SK-N-SH treated with all-trans-retinoic acid at 6 μM for 48 hours (cell line): ENCODE data around the gene RBPMS2.

Experiments used
- ATAC-seq: fragments of 200-7000 bp; cut with Tn5 transposase; 3 replicates; pipeline ENCODE4 v1.9.1; 2020; ENCODE audit warnings: mild to moderate bottlenecking, moderate library complexity
- ARNTL ChIP-seq: fragments of 450-650 bp; formaldehyde crosslinking; IDR thresholded peaks from 2 replicates; pipeline ENCODE4 v1.5.0; 2020; ENCODE audit warnings: low read depth, mild to moderate bottlenecking, moderate library complexity, borderline replicate concordance
- BACH2 ChIP-seq: fragments of 250-450 bp; sonication (Bioruptor Pico); IDR thresholded peaks from 2 replicates; pipeline ENCODE4 v1.9.0; 2021; ENCODE audit warnings: mild to moderate bottlenecking, borderline replicate concordance
- CSDC2 ChIP-seq: fragments of 250-450 bp; sonication (Bioruptor Pico); IDR thresholded peaks from 2 replicates; pipeline ENCODE4 v1.5.0; 2020; ENCODE audit warnings: mild to moderate bottlenecking, moderate library complexity
- ESRRG ChIP-seq: fragments of 250-450 bp; sonication (Bioruptor Pico); IDR thresholded peaks from 2 replicates; pipeline ENCODE4 v1.6.1; 2021; ENCODE audit warnings: mild to moderate bottlenecking
- GLIS3 ChIP-seq: fragments of 250-450 bp; sonication (Bioruptor Pico); IDR thresholded peaks from 2 replicates; pipeline ENCODE4 v1.5.0; 2020; ENCODE audit warnings: mild to moderate bottlenecking, moderate library complexity
- ISL1 ChIP-seq: fragments of 250-450 bp; sonication (Bioruptor Pico); IDR thresholded peaks from 2 replicates; pipeline ENCODE4 v2.1.2; 2022; ENCODE audit warnings: mild to moderate bottlenecking, moderate library complexity
- OSR1 ChIP-seq: fragments of 250-450 bp; sonication (Bioruptor Pico); IDR thresholded peaks from 2 replicates; pipeline ENCODE4 v1.8.0; 2022; ENCODE audit warnings: moderate library complexity, mild to moderate bottlenecking, inconsistent platforms
- POU6F1 ChIP-seq: fragments of 250-450 bp; sonication (Bioruptor Pico); IDR thresholded peaks from 2 replicates; pipeline ENCODE4 v1.8.0; 2021; ENCODE audit warnings: low read depth, mild to moderate bottlenecking, moderate library complexity, borderline replicate concordance
- RARB ChIP-seq: fragments of 250-450 bp; sonication (Bioruptor Pico); IDR thresholded peaks from 2 replicates; pipeline ENCODE4 v1.8.0; 2021; ENCODE audit warnings: mild to moderate bottlenecking, moderate library complexity
- SNAI2 ChIP-seq: fragments of 250-450 bp; sonication (Bioruptor Pico); IDR thresholded peaks from 2 replicates; pipeline ENCODE4 v1.5.0; 2020; ENCODE audit warnings: mild to moderate bottlenecking, moderate library complexity
- TCF4 ChIP-seq: fragments of 250-450 bp; sonication (Bioruptor Pico); IDR thresholded peaks from 2 replicates; pipeline ENCODE4 v1.8.0; 2021; ENCODE audit warnings: mild to moderate bottlenecking, moderate library complexity, borderline replicate concordance
- TOX ChIP-seq: fragments of 250-450 bp; sonication (Bioruptor Pico); IDR thresholded peaks from 2 replicates; pipeline ENCODE4 v1.8.0; 2021; ENCODE audit warnings: mild to moderate bottlenecking, moderate library complexity, borderline replicate concordance
- TSHZ2 ChIP-seq: fragments of 250-450 bp; sonication (Bioruptor Pico); IDR thresholded peaks from 2 replicates; pipeline ENCODE4 v1.5.0; 2020; ENCODE audit warnings: mild to moderate bottlenecking, moderate library complexity
- ZC3H10 ChIP-seq: fragments of 250-450 bp; sonication (Bioruptor Pico); IDR thresholded peaks from 2 replicates; pipeline ENCODE4 v1.5.1; 2021; ENCODE audit warnings: mild to moderate bottlenecking, moderate library complexity
- ZFP3 ChIP-seq: fragments of 250-450 bp; sonication (Bioruptor Pico); IDR thresholded peaks from 2 replicates; pipeline ENCODE4 v1.5.0; 2020; ENCODE audit warnings: mild to moderate bottlenecking, moderate library complexity
- ZFP30 ChIP-seq: fragments of 450-650 bp; formaldehyde crosslinking; IDR thresholded peaks from 2 replicates; pipeline ENCODE4 v1.5.0; 2022; ENCODE audit warnings: mild to moderate bottlenecking, moderate library complexity
- ZNF565 ChIP-seq: fragments of 450-650 bp; formaldehyde crosslinking; conservative IDR thresholded peaks from 2 replicates; pipeline ENCODE4 v1.5.0; 2020; ENCODE audit warnings: low read depth, mild to moderate bottlenecking, moderate library complexity
- ZNF70 ChIP-seq: fragments of 450-650 bp; formaldehyde crosslinking; IDR thresholded peaks from 2 replicates; pipeline ENCODE4 v1.5.0; 2020; ENCODE audit warnings: mild to moderate bottlenecking, moderate library complexity
- ZNF8 ChIP-seq: fragments of 450-650 bp; formaldehyde crosslinking; IDR thresholded peaks from 2 replicates; pipeline ENCODE4 v1.5.0; 2020; ENCODE audit warnings: mild to moderate bottlenecking, moderate library complexity
- TF ChIP-seq, protein P1 (sequence below): fragments of 250-450 bp; sonication (Bioruptor Pico); IDR thresholded peaks from 2 replicates; pipeline ENCODE4 v1.8.0; 2020; ENCODE audit warnings: mild to moderate bottlenecking, moderate library complexity, borderline replicate concordance

Gene RBPMS2

GRCh38 chr15:64753480-64754185, 21.8 kb downstream of the RBPMS2 start:
- no peak for TF ChIP-seq OSR1 (CRISPR knock-in tag)
- TF ChIP-seq ZC3H10, result no peak
- no peak for TF ChIP-seq ESRRG (CRISPR knock-in tag)
- TF ChIP-seq TOX, result no peak
- no peak for TF ChIP-seq RARB
- TF ChIP-seq BACH2 (CRISPR knock-in tag), result no peak
- TF ChIP-seq ZNF8 (CRISPR knock-in tag), result no peak
- TF ChIP-seq GLIS3 (CRISPR knock-in tag), result no peak
- TF ChIP-seq TCF4 (CRISPR knock-in tag), result no peak
- TF ChIP-seq ARNTL (CRISPR knock-in tag), result no peak
- TF ChIP-seq ZNF565, result no peak
- TF ChIP-seq, protein P1, sequence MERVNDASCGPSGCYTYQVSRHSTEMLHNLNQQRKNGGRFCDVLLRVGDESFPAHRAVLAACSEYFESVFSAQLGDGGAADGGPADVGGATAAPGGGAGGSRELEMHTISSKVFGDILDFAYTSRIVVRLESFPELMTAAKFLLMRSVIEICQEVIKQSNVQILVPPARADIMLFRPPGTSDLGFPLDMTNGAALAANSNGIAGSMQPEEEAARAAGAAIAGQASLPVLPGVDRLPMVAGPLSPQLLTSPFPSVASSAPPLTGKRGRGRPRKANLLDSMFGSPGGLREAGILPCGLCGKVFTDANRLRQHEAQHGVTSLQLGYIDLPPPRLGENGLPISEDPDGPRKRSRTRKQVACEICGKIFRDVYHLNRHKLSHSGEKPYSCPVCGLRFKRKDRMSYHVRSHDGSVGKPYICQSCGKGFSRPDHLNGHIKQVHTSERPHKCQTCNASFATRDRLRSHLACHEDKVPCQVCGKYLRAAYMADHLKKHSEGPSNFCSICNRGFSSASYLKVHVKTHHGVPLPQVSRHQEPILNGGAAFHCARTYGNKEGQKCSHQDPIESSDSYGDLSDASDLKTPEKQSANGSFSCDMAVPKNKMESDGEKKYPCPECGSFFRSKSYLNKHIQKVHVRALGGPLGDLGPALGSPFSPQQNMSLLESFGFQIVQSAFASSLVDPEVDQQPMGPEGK (CRISPR knock-in tag), result no peak
- TF ChIP-seq ZFP30 (CRISPR knock-in tag), result no peak
- TF ChIP-seq ZNF70, result no peak
- no peak for TF ChIP-seq ZFP3
- TF ChIP-seq SNAI2 (CRISPR knock-in tag), result no peak
- TF ChIP-seq ISL1 (CRISPR knock-in tag), result no peak
- TF ChIP-seq CSDC2, result no peak
- no peak for TF ChIP-seq TSHZ2 (CRISPR knock-in tag)
- no peak for ATAC-seq

GRCh38 chr15:64751464-64751863, 23.9 kb downstream of the RBPMS2 start:
- TF ChIP-seq, protein P1 (CRISPR knock-in tag), result no peak
- no peak for TF ChIP-seq BACH2 (CRISPR knock-in tag)
- no peak for TF ChIP-seq TSHZ2 (CRISPR knock-in tag)
- TF ChIP-seq ARNTL (CRISPR knock-in tag), result no peak
- no peak for TF ChIP-seq ZFP3
- TF ChIP-seq ESRRG (CRISPR knock-in tag), result no peak
- TF ChIP-seq OSR1 (CRISPR knock-in tag), result no peak
- TF ChIP-seq ZNF70, result no peak
- TF ChIP-seq ISL1 (CRISPR knock-in tag), result no peak
- TF ChIP-seq TOX, result no peak
- TF ChIP-seq CSDC2, result no peak
- TF ChIP-seq ZC3H10, result no peak
- TF ChIP-seq GLIS3 (CRISPR knock-in tag), result no peak
- TF ChIP-seq POU6F1 (CRISPR knock-in tag), result no peak
- ATAC-seq, result no peak
